Fibroblast of pulmonary artery (primary cell): ENCODE results near the gene CAMKK2.
"Not testable (repeated sequence)": the region's sequence is repeated elsewhere in the genome, so short reads cannot be mapped to it uniquely, and the experiment has no call there.

Experiments used
- DNase-seq: peaks from one replicate; pipeline ENCODE4 v3.0.0-alpha.2; 2010; ENCODE audit warnings: low read depth
- H3K4me3 ChIP-seq: replicated peaks from 2 replicates; pipeline ENCODE4 v1.5.1; 2011; ENCODE audit warnings: low read depth, mild to moderate bottlenecking, control low read depth, low read length, moderate library complexity
- CTCF ChIP-seq: IDR thresholded peaks from 2 replicates; pipeline ENCODE4 v1.5.1; 2011; ENCODE audit warnings: mild to moderate bottlenecking, control low read depth, low read length, inconsistent platforms; ENCODE audit errors: missing control alignments

The CAMKK2 gene

DNA sequence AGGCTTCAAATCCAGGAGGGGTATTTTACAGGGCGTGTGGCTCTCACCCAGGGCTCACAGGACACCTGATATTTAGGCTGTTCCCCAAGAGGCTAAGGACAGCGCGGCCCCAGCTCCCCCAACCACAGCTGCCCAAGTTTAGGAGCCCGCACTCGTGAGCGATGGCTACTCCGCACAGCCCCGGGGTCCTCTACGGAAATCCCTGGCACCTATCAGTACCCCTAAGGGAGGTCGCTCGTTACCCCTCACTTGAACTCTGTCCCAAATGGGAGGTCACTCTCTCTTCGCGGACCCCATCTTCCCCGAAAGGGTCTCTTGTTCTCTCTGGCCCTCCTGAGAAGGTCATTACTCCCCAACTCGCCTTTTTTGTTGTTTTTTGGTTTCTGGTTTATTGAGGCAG is 87.3 kb downstream of the CAMKK2 start:
- no peak for DNase-seq
- no peak for TF ChIP-seq CTCF
- H3K4me3 ChIP-seq, result no peak overlapping the region

GRCh38 chr12:121208571-121208970 is 87.9 kb downstream of the CAMKK2 start:
- DNase-seq, H3K4me3 ChIP-seq: not testable (repeated sequence)

GRCh38 chr12:121205491-121205890 is 91.0 kb downstream of the CAMKK2 start:
- no peak overlapping the region for H3K4me3 ChIP-seq
- TF ChIP-seq CTCF, result no peak
- no peak for DNase-seq

- no peak overlapping the region for H3K4me3 ChIP-seq
- TF ChIP-seq CTCF, result no peak
- DNase-seq, result no peak
These were observed 93.0 kb downstream of the CAMKK2 start for GRCh38 chr12:121203482-121203881.

- DNase-seq, result no peak
- no peak for TF ChIP-seq CTCF
- H3K4me3 ChIP-seq, result no peak overlapping the region
These were observed 93.8 kb downstream of the CAMKK2 start for GRCh38 chr12:121202407-121203355.

DNA sequence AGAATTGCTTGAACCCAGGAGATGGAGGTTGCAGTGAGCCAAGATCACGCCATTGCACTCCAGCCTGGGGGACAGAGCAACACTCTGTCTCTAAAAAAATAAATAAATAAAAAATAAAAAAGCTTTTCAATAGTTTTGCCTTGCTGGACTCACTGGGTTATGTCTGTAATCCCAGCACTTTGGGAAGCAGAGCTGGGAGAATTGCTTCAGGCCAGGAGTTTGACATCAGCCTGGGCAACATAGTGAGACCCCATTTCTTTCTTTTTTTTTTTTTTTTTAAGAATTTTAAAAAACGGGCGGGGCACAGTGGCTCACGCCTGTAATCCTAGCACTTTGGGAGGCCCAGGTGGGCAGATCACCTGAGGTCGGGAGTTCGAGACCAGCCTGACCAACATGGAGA is 95.4 kb downstream of the CAMKK2 start:
- DNase-seq, result not testable (repeated sequence)

DNA sequence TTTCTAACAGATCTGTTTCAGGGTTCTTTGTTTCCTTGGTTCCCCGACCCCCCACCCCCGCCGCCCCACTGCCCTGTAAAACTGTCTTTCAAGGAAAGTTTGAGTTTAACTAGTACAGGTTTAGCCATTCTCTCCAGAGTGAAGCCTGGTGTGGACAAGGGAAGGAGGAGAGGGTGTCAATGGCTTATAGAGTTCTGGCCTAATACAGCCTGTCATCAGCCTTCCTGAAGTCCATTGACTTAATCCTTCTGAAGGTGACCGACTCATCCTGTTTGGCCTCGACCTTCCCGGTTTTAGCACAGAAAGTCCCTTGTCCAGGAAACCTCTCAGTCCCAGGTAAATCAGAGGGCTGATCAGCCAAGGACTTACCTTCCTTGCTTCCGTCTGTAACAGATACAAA is 97.6 kb downstream of the CAMKK2 start:
- no peak for TF ChIP-seq CTCF
- no peak for DNase-seq

More for the DNA sequence above, 95.4 kb downstream of the CAMKK2 start:
- H3K4me3 ChIP-seq, result not testable (repeated sequence)

DNA sequence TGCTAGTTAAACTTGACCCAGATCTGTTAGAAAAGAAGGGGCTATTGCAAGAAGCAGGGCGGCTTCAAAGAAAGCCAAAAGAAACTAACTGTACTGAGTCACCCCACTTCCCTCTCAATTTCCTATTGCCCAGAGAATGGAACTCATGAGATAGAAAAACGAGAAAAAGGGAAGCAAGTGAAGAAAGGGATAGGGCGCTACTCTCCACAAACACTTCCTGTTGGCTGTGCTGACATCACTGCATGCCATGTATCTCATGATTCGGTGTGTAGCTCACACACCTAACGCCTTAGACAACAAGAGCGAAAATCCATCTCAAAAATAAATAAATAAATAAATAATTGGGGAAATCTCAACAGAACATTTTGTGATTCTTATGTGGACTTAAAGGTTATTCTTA is 99.6 kb downstream of the CAMKK2 start:
- no peak for DNase-seq
- TF ChIP-seq CTCF, result no peak
- H3K4me3 ChIP-seq, result no peak overlapping the region

More for the DNA sequence above, 97.6 kb downstream of the CAMKK2 start:
- no peak overlapping the region for H3K4me3 ChIP-seq
